ENCODE data around the gene GALNT10.

DNA sequence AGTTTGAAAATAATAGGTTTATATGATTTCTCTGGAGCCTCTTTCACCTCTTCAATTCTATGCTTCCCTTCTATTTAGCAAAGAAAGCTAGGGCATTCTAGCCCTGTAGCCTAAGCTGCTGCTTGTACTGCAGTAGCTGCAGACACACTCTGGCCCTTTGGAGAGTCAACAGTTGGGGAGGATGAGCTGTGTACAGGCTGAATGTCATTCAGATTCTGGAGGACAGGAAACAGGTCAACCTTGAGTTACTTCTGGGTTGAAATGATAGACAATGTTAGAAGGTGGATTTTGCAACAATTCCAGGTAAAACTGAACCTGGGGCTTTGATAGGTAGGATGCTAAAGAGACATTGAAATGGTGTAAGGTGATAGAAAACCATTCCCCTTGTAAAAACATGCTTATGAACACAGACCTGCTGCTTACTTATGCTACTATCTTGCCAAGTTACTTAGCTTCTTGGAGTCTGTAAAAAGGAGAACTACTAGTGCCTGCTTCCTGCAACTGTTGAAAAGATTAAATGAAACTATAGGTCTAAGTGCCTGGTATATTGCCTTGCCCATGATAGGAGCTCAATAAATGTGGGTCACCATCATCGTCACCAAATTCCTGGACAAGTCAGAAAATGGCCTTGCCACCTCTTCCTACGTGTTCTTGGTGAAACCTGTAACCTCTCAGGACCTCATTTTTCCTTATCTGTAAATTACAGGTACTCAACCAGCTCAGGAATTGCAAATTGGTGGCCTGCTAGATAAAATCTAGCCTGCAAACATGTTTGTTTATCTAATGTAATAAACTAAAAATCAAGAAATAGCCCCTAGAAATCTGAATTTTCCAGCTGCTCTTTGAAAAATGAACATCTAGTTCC, 83.7 kb downstream of the GALNT10 start:
- TF ChIP-seq POLR2A (IDR thresholded peaks at IDR 0.05) (no peak), CTCF (IDR thresholded peaks at IDR 0.05) (no peak)

Data from uterus (tissue), 2 donors.